ENCODE results near the gene ADRB2.

ADRB2 gene

GRCh38 chr5:148831590-148832565, 5.5 kb downstream of the ADRB2 start:
- no peak for DNase-seq

GRCh38 chr5:148833122-148833521, 6.7 kb downstream of the ADRB2 start:
- no peak for DNase-seq

- DNase-seq, result no peak
Measured at GRCh38 chr5:148833925-148834324, 7.5 kb downstream of the ADRB2 start.

GRCh38 chr5:148834689-148835088, 8.3 kb downstream of the ADRB2 start:
- DNase-seq, result no peak

- DNase-seq, result no peak
Measured at GRCh38 chr5:148836272-148837250, 10.2 kb downstream of the ADRB2 start.

GRCh38 chr5:148837383-148837782, 11.0 kb downstream of the ADRB2 start:
- no peak for DNase-seq

- DNase-seq, result no peak
Measured at GRCh38 chr5:148838357-148838756, 11.9 kb downstream of the ADRB2 start.

- DNase-seq, result no peak
Measured at GRCh38 chr5:148839960-148840359, 13.5 kb downstream of the ADRB2 start.

GRCh38 chr5:148840531-148840930, 14.1 kb downstream of the ADRB2 start:
- no peak for DNase-seq

GRCh38 chr5:148841519-148841918, 15.1 kb downstream of the ADRB2 start:
- no peak for DNase-seq

GRCh38 chr5:148842161-148842560, 15.8 kb downstream of the ADRB2 start:
- DNase-seq, result no peak

- DNase-seq, result no peak
Measured at GRCh38 chr5:148843510-148844318, 17.3 kb downstream of the ADRB2 start.

- DNase-seq, result no peak
Measured at GRCh38 chr5:148844433-148845280, 18.2 kb downstream of the ADRB2 start.

GRCh38 chr5:148846930-148847329, 20.5 kb downstream of the ADRB2 start:
- no peak for DNase-seq

GRCh38 chr5:148847456-148847855, 21.0 kb downstream of the ADRB2 start:
- DNase-seq, result no peak

- DNase-seq, result no peak
Measured at GRCh38 chr5:148848393-148849031, 22.1 kb downstream of the ADRB2 start.

- no peak for DNase-seq
Measured at GRCh38 chr5:148849461-148849860, 23.1 kb downstream of the ADRB2 start.

- no peak for DNase-seq
Measured at GRCh38 chr5:148850836-148851235, 24.4 kb downstream of the ADRB2 start.

GRCh38 chr5:148853868-148854267, 27.5 kb downstream of the ADRB2 start:
- no peak for DNase-seq

GRCh38 chr5:148855249-148856008, 29.0 kb downstream of the ADRB2 start:
- DNase-seq, result no peak

Measured in NCI-H1694 treated with DMSO at 0.1 percent for 48 hours (cell line).